ENCODE data around the gene PSMB9.

DNA sequence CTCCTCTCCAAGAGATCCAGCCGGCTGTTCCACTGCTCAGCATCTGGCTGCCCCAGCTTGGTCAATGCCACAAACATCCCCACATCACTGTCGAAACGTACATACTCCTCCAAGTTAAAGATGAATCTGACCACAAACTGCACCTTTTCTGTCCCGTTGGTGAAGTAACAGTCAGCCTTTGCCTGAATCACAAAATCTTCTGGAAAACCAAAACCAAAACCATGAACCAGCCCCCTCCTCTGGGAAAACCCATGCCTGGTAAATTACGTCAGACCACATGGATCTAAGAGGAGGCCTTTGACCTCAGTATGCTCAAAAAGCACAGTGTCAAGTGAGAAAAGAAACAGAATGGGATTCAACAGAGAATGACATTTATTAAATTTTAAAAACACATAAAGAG lies 38.9 kb upstream of the PSMB9 start:
- TF ChIP-seq, protein P1, sequence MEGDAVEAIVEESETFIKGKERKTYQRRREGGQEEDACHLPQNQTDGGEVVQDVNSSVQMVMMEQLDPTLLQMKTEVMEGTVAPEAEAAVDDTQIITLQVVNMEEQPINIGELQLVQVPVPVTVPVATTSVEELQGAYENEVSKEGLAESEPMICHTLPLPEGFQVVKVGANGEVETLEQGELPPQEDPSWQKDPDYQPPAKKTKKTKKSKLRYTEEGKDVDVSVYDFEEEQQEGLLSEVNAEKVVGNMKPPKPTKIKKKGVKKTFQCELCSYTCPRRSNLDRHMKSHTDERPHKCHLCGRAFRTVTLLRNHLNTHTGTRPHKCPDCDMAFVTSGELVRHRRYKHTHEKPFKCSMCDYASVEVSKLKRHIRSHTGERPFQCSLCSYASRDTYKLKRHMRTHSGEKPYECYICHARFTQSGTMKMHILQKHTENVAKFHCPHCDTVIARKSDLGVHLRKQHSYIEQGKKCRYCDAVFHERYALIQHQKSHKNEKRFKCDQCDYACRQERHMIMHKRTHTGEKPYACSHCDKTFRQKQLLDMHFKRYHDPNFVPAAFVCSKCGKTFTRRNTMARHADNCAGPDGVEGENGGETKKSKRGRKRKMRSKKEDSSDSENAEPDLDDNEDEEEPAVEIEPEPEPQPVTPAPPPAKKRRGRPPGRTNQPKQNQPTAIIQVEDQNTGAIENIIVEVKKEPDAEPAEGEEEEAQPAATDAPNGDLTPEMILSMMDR (IDR thresholded peaks at IDR 0.05; ENCODE audit: insufficient read depth, low read length): no peak
- TF ChIP-seq POLR2AphosphoS5 (IDR thresholded peaks at IDR 0.05; ENCODE audit: low read depth): no peak
